HCT116 (cell line): ENCODE data around the gene MDM4.

Experiments
- EGR1 ChIP-seq: IDR thresholded peaks from 2 replicates; pipeline ENCODE4 v1.6.1; 2012; ENCODE audit warnings: low read depth
- EZH2 ChIP-seq: fragments of 200-600 bp; sonication (generic); IDR thresholded peaks from 2 replicates; pipeline ENCODE4 v1.6.1; 2017; ENCODE audit warnings: antibody characterized with exemption, mixed run types
- EZH2phosphoT487 ChIP-seq: fragments of 200-600 bp; IDR thresholded peaks from 2 replicates; pipeline ENCODE4 v1.6.1; 2018; ENCODE audit warnings: antibody characterized with exemption, borderline replicate concordance
- FOSL1 ChIP-seq: IDR thresholded peaks from 2 replicates; pipeline ENCODE4 v1.6.1; 2012; ENCODE audit warnings: low read depth
- JUND ChIP-seq: IDR thresholded peaks from 2 replicates; pipeline ENCODE4 v1.6.1; 2012
- POLR2A ChIP-seq: IDR thresholded peaks from 2 replicates; pipeline ENCODE4 v1.7.0; 2011; ENCODE audit warnings: borderline replicate concordance; ENCODE audit not compliant: insufficient read depth, insufficient read length; ENCODE audit errors: extremely low read depth
- POLR2AphosphoS5 ChIP-seq: IDR thresholded peaks from 2 replicates; pipeline ENCODE4 v1.6.1; 2011; ENCODE audit warnings: mild to moderate bottlenecking, low read depth, low read length, moderate library complexity
- SRF ChIP-seq: IDR thresholded peaks from 2 replicates; pipeline ENCODE4 v1.6.1; 2012; ENCODE audit warnings: low read depth
- YY1 ChIP-seq: IDR thresholded peaks from 2 replicates; pipeline ENCODE4 v1.6.1; 2011; ENCODE audit warnings: low read length, low read depth, moderate library complexity, mild to moderate bottlenecking; ENCODE audit not compliant: insufficient replicate concordance; ENCODE audit errors: extremely low read depth
- TF ChIP-seq, protein P1 (sequence below), 3 experiments: fragments of 200-600 bp in 1 of 3; sonication (generic) in 1 of 3; IDR thresholded peaks in 2 of 3; conservative IDR thresholded peaks in 1 of 3; 2 replicates each; pipeline ENCODE4 v1.5.1; 2012 to 2017; ENCODE audit warnings: low read depth in 2 of 3, low read length in 2 of 3, antibody characterized with exemption in 1 of 3, borderline replicate concordance in 1 of 3, control low read depth in 1 of 3, mild to moderate bottlenecking in 1 of 3, mixed read lengths in 1 of 3, mixed run types in 1 of 3, moderate library complexity in 1 of 3; ENCODE audit not compliant: insufficient read depth in 1 of 3
- TF ChIP-seq, protein P2 (sequence below): IDR thresholded peaks from 2 replicates; pipeline ENCODE4 v1.6.1; 2012
- TF ChIP-seq, protein P3 (sequence below): IDR thresholded peaks from 2 replicates; pipeline ENCODE4 v1.6.1; 2012
- TF ChIP-seq, protein P4 (sequence below): IDR thresholded peaks from 2 replicates; pipeline ENCODE4 v1.6.1; 2012; ENCODE audit warnings: low read depth

DNA sequence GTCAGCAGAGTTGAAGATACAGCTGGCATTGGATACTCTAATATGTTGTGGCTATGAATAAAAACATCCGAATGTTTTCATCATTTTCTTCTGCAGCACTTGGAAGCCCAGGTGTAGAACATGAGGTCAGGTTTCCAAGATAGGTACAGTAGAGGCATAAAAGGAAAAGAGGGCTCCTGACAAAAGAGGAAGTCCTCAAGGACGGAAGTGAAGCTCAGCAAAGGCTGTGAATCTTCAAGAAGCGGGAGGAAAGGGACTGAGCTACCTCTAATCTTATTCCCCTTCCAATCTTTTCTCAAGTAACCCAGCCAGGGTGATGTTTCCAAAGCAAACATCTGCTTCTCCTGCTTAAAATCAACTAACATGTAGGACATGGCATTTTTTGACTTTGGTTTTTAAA, 17.2 kb upstream of the MDM4 start:
- TF ChIP-seq, protein P1, sequence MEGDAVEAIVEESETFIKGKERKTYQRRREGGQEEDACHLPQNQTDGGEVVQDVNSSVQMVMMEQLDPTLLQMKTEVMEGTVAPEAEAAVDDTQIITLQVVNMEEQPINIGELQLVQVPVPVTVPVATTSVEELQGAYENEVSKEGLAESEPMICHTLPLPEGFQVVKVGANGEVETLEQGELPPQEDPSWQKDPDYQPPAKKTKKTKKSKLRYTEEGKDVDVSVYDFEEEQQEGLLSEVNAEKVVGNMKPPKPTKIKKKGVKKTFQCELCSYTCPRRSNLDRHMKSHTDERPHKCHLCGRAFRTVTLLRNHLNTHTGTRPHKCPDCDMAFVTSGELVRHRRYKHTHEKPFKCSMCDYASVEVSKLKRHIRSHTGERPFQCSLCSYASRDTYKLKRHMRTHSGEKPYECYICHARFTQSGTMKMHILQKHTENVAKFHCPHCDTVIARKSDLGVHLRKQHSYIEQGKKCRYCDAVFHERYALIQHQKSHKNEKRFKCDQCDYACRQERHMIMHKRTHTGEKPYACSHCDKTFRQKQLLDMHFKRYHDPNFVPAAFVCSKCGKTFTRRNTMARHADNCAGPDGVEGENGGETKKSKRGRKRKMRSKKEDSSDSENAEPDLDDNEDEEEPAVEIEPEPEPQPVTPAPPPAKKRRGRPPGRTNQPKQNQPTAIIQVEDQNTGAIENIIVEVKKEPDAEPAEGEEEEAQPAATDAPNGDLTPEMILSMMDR (IDR thresholded peaks at IDR 0.05 in 2 of 3, conservative IDR thresholded peaks at IDR 0.05 in 1 of 3; ENCODE audit: borderline replicate concordance in 1 of 3, insufficient read depth in 1 of 3, low read depth in 2 of 3, low read length in 2 of 3): no peak
- no peak for TF ChIP-seq SRF
- no peak for TF ChIP-seq POLR2A
- TF ChIP-seq EGR1: no peak
- TF ChIP-seq YY1: no peak
- TF ChIP-seq EZH2phosphoT487: no peak
- no peak for TF ChIP-seq POLR2AphosphoS5
- TF ChIP-seq EZH2: no peak
- TF ChIP-seq, protein P2, sequence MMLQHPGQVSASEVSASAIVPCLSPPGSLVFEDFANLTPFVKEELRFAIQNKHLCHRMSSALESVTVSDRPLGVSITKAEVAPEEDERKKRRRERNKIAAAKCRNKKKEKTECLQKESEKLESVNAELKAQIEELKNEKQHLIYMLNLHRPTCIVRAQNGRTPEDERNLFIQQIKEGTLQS: no peak
- TF ChIP-seq, protein P3, sequence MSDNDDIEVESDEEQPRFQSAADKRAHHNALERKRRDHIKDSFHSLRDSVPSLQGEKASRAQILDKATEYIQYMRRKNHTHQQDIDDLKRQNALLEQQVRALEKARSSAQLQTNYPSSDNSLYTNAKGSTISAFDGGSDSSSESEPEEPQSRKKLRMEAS: no peak
- TF ChIP-seq, protein P4, sequence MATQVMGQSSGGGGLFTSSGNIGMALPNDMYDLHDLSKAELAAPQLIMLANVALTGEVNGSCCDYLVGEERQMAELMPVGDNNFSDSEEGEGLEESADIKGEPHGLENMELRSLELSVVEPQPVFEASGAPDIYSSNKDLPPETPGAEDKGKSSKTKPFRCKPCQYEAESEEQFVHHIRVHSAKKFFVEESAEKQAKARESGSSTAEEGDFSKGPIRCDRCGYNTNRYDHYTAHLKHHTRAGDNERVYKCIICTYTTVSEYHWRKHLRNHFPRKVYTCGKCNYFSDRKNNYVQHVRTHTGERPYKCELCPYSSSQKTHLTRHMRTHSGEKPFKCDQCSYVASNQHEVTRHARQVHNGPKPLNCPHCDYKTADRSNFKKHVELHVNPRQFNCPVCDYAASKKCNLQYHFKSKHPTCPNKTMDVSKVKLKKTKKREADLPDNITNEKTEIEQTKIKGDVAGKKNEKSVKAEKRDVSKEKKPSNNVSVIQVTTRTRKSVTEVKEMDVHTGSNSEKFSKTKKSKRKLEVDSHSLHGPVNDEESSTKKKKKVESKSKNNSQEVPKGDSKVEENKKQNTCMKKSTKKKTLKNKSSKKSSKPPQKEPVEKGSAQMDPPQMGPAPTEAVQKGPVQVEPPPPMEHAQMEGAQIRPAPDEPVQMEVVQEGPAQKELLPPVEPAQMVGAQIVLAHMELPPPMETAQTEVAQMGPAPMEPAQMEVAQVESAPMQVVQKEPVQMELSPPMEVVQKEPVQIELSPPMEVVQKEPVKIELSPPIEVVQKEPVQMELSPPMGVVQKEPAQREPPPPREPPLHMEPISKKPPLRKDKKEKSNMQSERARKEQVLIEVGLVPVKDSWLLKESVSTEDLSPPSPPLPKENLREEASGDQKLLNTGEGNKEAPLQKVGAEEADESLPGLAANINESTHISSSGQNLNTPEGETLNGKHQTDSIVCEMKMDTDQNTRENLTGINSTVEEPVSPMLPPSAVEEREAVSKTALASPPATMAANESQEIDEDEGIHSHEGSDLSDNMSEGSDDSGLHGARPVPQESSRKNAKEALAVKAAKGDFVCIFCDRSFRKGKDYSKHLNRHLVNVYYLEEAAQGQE: no peak
- TF ChIP-seq FOSL1: no peak
- TF ChIP-seq JUND: no peak
